ENCODE measurements around the gene HOXC6.

The HOXC6 gene

GRCh38 chr12:54016478-54016964 is 11.7 kb upstream of the HOXC6 start:
- no peak for DNase-seq

- peak; percentile 72 for DNase-seq
These were observed 11.0 kb upstream of the HOXC6 start for GRCh38 chr12:54017027-54017788.

- DNase-seq = peak; percentile 72
These were observed 10.3 kb upstream of the HOXC6 start for GRCh38 chr12:54017878-54018467.

- peak; percentile 23 for DNase-seq
These were observed 9.7 kb upstream of the HOXC6 start for GRCh38 chr12:54018468-54018984.

GRCh38 chr12:54019091-54019811 is 9.0 kb upstream of the HOXC6 start:
- no peak for DNase-seq

- no peak for DNase-seq
These were observed 8.2 kb upstream of the HOXC6 start for GRCh38 chr12:54019924-54020590.

GRCh38 chr12:54020591-54021405 is 7.4 kb upstream of the HOXC6 start:
- no peak for DNase-seq

GRCh38 chr12:54021432-54022013 is 6.7 kb upstream of the HOXC6 start:
- peak; percentile 18 for DNase-seq

- DNase-seq = no peak
These were observed 5.0 kb upstream of the HOXC6 start for GRCh38 chr12:54022960-54023884.

- no peak for DNase-seq
These were observed 4.1 kb upstream of the HOXC6 start for GRCh38 chr12:54024127-54024526.

GRCh38 chr12:54024581-54025305 is 3.5 kb upstream of the HOXC6 start:
- no peak for DNase-seq

GRCh38 chr12:54025499-54026405 is 2.5 kb upstream of the HOXC6 start:
- DNase-seq = no peak

- no peak for DNase-seq
These were observed 1.4 kb upstream of the HOXC6 start for GRCh38 chr12:54026640-54027441.

- DNase-seq = no peak
These were observed 826 bp upstream of the HOXC6 start for GRCh38 chr12:54027442-54027786.

GRCh38 chr12:54029529-54030441 is 1.5 kb downstream of the HOXC6 start:
- DNase-seq = no peak

GRCh38 chr12:54030442-54030801 is 2.2 kb downstream of the HOXC6 start:
- no peak for DNase-seq

GRCh38 chr12:54030889-54031471 is 2.7 kb downstream of the HOXC6 start:
- DNase-seq = no peak
